ENCODE data around the gene LINC00305. TPM values are rescaled to one million over a fixed set of nuclear protein-coding genes. Genes with fewer than 3 reads are reported as not detected.

LINC00305 gene
- total RNA-seq, 1 experiment from 2014 or later, result not detected

DNA sequence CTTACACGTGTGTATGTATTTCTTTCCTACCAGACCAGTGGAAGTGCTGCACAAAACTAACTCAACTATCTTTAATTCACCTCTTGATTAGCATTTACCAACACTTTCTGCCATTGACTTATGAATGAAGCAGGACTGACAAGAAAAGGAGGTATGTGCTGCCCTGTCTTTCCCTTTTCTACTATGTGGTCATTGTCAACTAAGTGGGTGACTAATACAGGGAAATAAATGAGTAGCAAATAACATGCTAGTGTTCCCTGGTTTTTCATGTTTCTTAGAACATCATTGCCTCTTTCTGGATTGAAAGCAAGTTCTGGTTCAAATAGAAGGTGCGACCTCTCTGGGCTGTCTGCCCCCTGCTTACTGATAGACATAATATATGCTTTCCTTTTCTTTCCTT is 58.0 kb downstream of the LINC00305 start:
- H3K27me3 ChIP-seq (replicated peaks; ENCODE audit: control insufficient read depth, insufficient read depth, low read length), result no peaks in the 10 kb centered on the region
- no peaks in the 10 kb centered on the region for H3K9me3 ChIP-seq
- Mint-ChIP-seq H3K27me3 (ENCODE audit: insufficient read depth, unreplicated experiment) (peaks cover 2% of the 10 kb centered on the region), H3K36me3 (ENCODE audit: insufficient read depth, unreplicated experiment) (no peaks in the 10 kb centered on the region), H3K4me1 (ENCODE audit: low read depth, unreplicated experiment) (no peaks in the 10 kb centered on the region), H3K4me3 (ENCODE audit: unreplicated experiment) (no peak overlapping the region), H3K9me3 (ENCODE audit: unreplicated experiment) (peaks cover 11% of the 10 kb centered on the region), H3K27ac (ENCODE audit: unreplicated experiment) (no peak overlapping the region)
- TF ChIP-seq, protein P1, sequence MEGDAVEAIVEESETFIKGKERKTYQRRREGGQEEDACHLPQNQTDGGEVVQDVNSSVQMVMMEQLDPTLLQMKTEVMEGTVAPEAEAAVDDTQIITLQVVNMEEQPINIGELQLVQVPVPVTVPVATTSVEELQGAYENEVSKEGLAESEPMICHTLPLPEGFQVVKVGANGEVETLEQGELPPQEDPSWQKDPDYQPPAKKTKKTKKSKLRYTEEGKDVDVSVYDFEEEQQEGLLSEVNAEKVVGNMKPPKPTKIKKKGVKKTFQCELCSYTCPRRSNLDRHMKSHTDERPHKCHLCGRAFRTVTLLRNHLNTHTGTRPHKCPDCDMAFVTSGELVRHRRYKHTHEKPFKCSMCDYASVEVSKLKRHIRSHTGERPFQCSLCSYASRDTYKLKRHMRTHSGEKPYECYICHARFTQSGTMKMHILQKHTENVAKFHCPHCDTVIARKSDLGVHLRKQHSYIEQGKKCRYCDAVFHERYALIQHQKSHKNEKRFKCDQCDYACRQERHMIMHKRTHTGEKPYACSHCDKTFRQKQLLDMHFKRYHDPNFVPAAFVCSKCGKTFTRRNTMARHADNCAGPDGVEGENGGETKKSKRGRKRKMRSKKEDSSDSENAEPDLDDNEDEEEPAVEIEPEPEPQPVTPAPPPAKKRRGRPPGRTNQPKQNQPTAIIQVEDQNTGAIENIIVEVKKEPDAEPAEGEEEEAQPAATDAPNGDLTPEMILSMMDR (IDR thresholded peaks at IDR 0.05; ENCODE audit: insufficient read depth in 1 of 2, low read depth in 1 of 2, low read length in 1 of 2, severe bottlenecking in 1 of 2, unreplicated experiment in 1 of 2), result no peak
- no peak overlapping the region for H3K4me3 ChIP-seq (ENCODE audit: low read depth, low read length)
- intact Hi-C loops (cut with micrococcal nuclease; ENCODE audit: unreplicated experiment), result loop anchor here (10.0 kb wide), 2 partner anchors 244 to 324 kb away; no protein-coding TSS in a partner anchor
- DNase-seq, result no peak
- no TSS peak for BruUV-seq (replicated peaks)
- no peaks in the 10 kb centered on the region for H3K4me1 ChIP-seq
- no peaks in the 10 kb centered on the region for H3K36me3 ChIP-seq (ENCODE audit: control insufficient read depth, insufficient read depth, low read length)
- POLR2A ChIA-PET, result no interaction called here
- CTCF ChIA-PET, result no interaction called here

DNA sequence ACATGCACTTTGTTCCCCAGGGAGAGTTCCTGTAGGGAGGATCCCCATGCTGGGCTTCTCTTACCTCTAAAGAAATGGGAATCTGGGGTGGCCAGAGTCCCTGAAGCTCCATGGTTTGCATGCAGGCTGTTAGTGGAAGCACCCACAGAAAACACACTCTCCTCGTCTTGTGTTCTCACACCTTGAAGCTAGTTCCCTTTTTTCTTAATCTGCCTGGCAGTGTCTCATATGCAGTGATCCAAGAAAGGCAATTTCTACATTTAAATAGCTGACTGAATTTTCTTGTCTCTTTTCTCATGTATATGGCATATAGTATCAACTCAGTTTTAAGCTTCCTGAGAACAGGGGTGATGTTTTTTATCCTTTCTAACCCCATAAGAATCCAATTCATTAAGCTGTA is 65.0 kb downstream of the LINC00305 start:
- Histone ChIP-seq H3K36me3 (ENCODE audit: control insufficient read depth, insufficient read depth, low read length) (no peaks in the 10 kb centered on the region), H3K4me1 (no peaks in the 10 kb centered on the region), H3K9me3 (no peaks in the 10 kb centered on the region), H3K27me3 (replicated peaks; ENCODE audit: control insufficient read depth, insufficient read depth, low read length) (no peaks in the 10 kb centered on the region), H3K4me3 (ENCODE audit: low read depth, low read length) (no peak overlapping the region)
- H3K27me3 Mint-ChIP-seq (ENCODE audit: insufficient read depth, unreplicated experiment), result peaks cover 5% of the 10 kb centered on the region
- no peak overlapping the region for H3K4me3 Mint-ChIP-seq (ENCODE audit: unreplicated experiment)
- H3K36me3 Mint-ChIP-seq (ENCODE audit: insufficient read depth, unreplicated experiment), result no peaks in the 10 kb centered on the region
- BruUV-seq (replicated peaks), result no TSS peak
- no peaks in the 10 kb centered on the region for H3K4me1 Mint-ChIP-seq (ENCODE audit: low read depth, unreplicated experiment)
- intact Hi-C loops (cut with micrococcal nuclease; ENCODE audit: unreplicated experiment), result no loop called here
- DNase-seq, result no peak
- CTCF ChIA-PET, result no interaction called here
- no peak overlapping the region for H3K27ac Mint-ChIP-seq (ENCODE audit: unreplicated experiment)
- H3K9me3 Mint-ChIP-seq (ENCODE audit: unreplicated experiment), result peaks cover 9% of the 10 kb centered on the region
- POLR2A ChIA-PET, result no interaction called here
- TF ChIP-seq, protein P1 (IDR thresholded peaks at IDR 0.05; ENCODE audit: insufficient read depth in 1 of 2, low read depth in 1 of 2, low read length in 1 of 2, severe bottlenecking in 1 of 2, unreplicated experiment in 1 of 2), result no peak

GRCh38 chr18:64082513-64082912 is 66.4 kb downstream of the LINC00305 start:
- ChIA-PET CTCF (no interaction called here), POLR2A (no interaction called here)
- no peaks in the 10 kb centered on the region for H3K4me1 Mint-ChIP-seq (ENCODE audit: low read depth, unreplicated experiment)
- H3K4me3 ChIP-seq (ENCODE audit: low read depth, low read length), result no peak overlapping the region
- no peak overlapping the region for H3K4me3 Mint-ChIP-seq (ENCODE audit: unreplicated experiment)
- peaks cover 5% of the 10 kb centered on the region for H3K27me3 Mint-ChIP-seq (ENCODE audit: insufficient read depth, unreplicated experiment)
- intact Hi-C loops (cut with micrococcal nuclease; ENCODE audit: unreplicated experiment), result no loop called here
- no peak overlapping the region for H3K27ac Mint-ChIP-seq (ENCODE audit: unreplicated experiment)
- no peaks in the 10 kb centered on the region for H3K9me3 ChIP-seq
- DNase-seq, result no peak
- H3K4me1 ChIP-seq, result no peaks in the 10 kb centered on the region
- H3K36me3 ChIP-seq (ENCODE audit: control insufficient read depth, insufficient read depth, low read length), result no peaks in the 10 kb centered on the region
- H3K9me3 Mint-ChIP-seq (ENCODE audit: unreplicated experiment), result no peaks in the 10 kb centered on the region
- H3K36me3 Mint-ChIP-seq (ENCODE audit: insufficient read depth, unreplicated experiment), result no peaks in the 10 kb centered on the region
- no TSS peak for BruUV-seq (replicated peaks)
- no peaks in the 10 kb centered on the region for H3K27me3 ChIP-seq (replicated peaks; ENCODE audit: control insufficient read depth, insufficient read depth, low read length)
- TF ChIP-seq, protein P1 (IDR thresholded peaks at IDR 0.05; ENCODE audit: insufficient read depth in 1 of 2, low read depth in 1 of 2, low read length in 1 of 2, severe bottlenecking in 1 of 2, unreplicated experiment in 1 of 2), result no peak

Data from Caco-2 (cell line).